Measurements from ENCODE around the gene TRMU. TPM values are rescaled to one million over a fixed set of nuclear protein-coding genes. Genes with fewer than 3 reads are reported as not detected.

Gene TRMU
- total and polyA plus RNA-seq, 2 of the 4 experiments (the other 2 are of a cell fraction), result 19.0 to 36.4 TPM

- peaks cover 27% of the 10 kb centered on the region for H4K20me1 ChIP-seq (ENCODE audit: insufficient read depth, low read length)
- no peak overlapping the region for H3K18ac ChIP-seq (ENCODE audit: low read depth, low read length)
- POLR2A ChIA-PET (ENCODE audit: unreplicated experiment), result no interaction called here
- H3K27me3 ChIP-seq (ENCODE audit: control insufficient read depth, insufficient read depth, low read length), result no peaks in the 10 kb centered on the region
- no peak overlapping the region for H3K23ac ChIP-seq (ENCODE audit: low read depth, low read length)
- intact Hi-C loops (cut with micrococcal nuclease) (loop anchor here (1.0 kb wide), 1 partner anchor 186 kb away; no protein-coding TSS in a partner anchor), in situ Hi-C loops (cut with MboI; ENCODE audit: low sequenced_read_pairs) (no loop called here), dilution Hi-C loops (cut with HindIII; ENCODE audit: low sequenced_read_pairs, unreplicated experiment) (no loop called here)
- ATAC-seq (ENCODE audit: low read depth), result no peak
- no peak overlapping the region for H3K27ac ChIP-seq (ENCODE audit: insufficient read depth, low read length)
- no peak for DNase-seq
- no TSS peak for BruUV-seq (replicated peaks)
- no peak overlapping the region for H4K5ac ChIP-seq (ENCODE audit: low read depth, low read length)
- no peak overlapping the region for H2AK5ac ChIP-seq (ENCODE audit: low read depth, low read length)
- no peak overlapping the region for H3K14ac ChIP-seq (replicated peaks; ENCODE audit: low read depth, low read length)
- no peaks in the 10 kb centered on the region; a peak in 2 of 4 replicates for H3K79me1 ChIP-seq (ENCODE audit: low read depth in 1 of 2, low read length in 2 of 2)
- peaks cover 54% of the 10 kb centered on the region for H3K36me3 ChIP-seq (ENCODE audit: control insufficient read depth, insufficient read depth, low read length)
- no peak overlapping the region for H4K8ac ChIP-seq (ENCODE audit: low read depth in 2 of 2, low read length in 2 of 2)
- H3K9ac ChIP-seq (ENCODE audit: low read depth, low read length), result no peak overlapping the region
- H2BK20ac ChIP-seq (ENCODE audit: low read depth, low read length), result no peak overlapping the region
- H3K4me1 ChIP-seq (ENCODE audit: control insufficient read depth, insufficient read depth, low read length), result no peaks in the 10 kb centered on the region
- no peak overlapping the region for H2BK15ac ChIP-seq (ENCODE audit: low read depth, low read length)
- H3K9me3 ChIP-seq (ENCODE audit: control insufficient read depth, insufficient read depth, low read length), result no peaks in the 10 kb centered on the region
- H3K4me2 ChIP-seq (ENCODE audit: low read depth, low read length), result no peak overlapping the region
- no peak overlapping the region for H2BK5ac ChIP-seq (ENCODE audit: low read depth, low read length, poor library complexity, severe bottlenecking)
- no peak overlapping the region for H4K91ac ChIP-seq (ENCODE audit: insufficient read depth, low read depth, low read length)
- no peak overlapping the region for H3K4me3 ChIP-seq (ENCODE audit: insufficient read depth, low read depth, low read length)
- no peak overlapping the region for H2BK120ac ChIP-seq (ENCODE audit: low read depth, low read length)
- H3K4ac ChIP-seq (ENCODE audit: low read depth, low read length), result no peak overlapping the region
- CTCF ChIA-PET, result interaction anchor here (1.9 kb wide), 1 partner anchor 20 kb away, joined by 4 read pairs; no protein-coding TSS in a partner anchor
- 83% methylated on average over 1 of the region's 12 CpGs; no CpG with 5 or more reads in 1 of the 2 experiments for WGBS, 2 experiments (ENCODE audit: extremely low coverage in 2 of 2, insufficient read length in 1 of 2)
- H2AFZ ChIP-seq (replicated peaks; ENCODE audit: low read length, poor library complexity), result no peak overlapping the region
- H2AK9ac ChIP-seq (replicated peaks; ENCODE audit: low read depth, low read length, poor library complexity), result no peak overlapping the region
- no peak overlapping the region for H3K56ac ChIP-seq (ENCODE audit: extremely low read depth, insufficient read depth, low read length)
- TF ChIP-seq FOS (IDR thresholded peaks at IDR 0.05; ENCODE audit: low read depth, low read length) (no peak), BHLHE40 (IDR thresholded peaks at IDR 0.05; ENCODE audit: low read depth, low read length) (no peak), ELK1 (IDR thresholded peaks at IDR 0.05; ENCODE audit: borderline replicate concordance, low read depth, low read length) (no peak), NFE2L2 (IDR thresholded peaks at IDR 0.05; ENCODE audit: low read depth, low read length) (no peak)
- no peaks in the 10 kb centered on the region for H3K9me1 ChIP-seq (ENCODE audit: insufficient read depth, low read length)
Measured at GRCh38 chr22:46355996-46356471, 20.5 kb downstream of the TRMU start.
